ENCODE data around the gene SPOCK1. TPM values are rescaled to one million over a fixed set of nuclear protein-coding genes. Genes with fewer than 3 reads are reported as not detected.
A peak's percentile ranks its signal among the peaks of the same experiment; 100 is the strongest.
"Not testable (repeated sequence)": the region's sequence is repeated elsewhere in the genome, so short reads cannot be mapped to it uniquely, and the experiment has no call there.

The SPOCK1 gene
- total RNA-seq, 1 donor = 54.8 TPM

DNA sequence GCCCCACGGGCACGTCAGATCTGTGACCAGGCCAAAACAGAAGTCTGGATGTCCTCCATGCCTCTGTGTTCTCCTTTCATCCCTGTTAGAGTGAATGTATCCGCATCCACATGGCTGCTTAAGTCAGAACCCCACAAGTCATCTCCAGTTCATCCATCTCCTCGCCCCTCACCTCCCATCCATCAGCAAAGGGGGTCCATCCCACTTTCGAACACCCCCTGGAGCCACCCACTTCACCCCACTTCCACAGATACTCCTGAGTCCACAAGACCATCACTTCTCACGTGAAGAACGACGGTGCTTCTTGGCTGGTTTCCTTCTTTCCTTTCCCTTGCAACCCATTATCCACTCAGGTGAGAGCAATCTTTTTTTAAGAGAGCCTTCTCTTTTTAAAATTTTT is 3.5 kb upstream of the SPOCK1 start:
- TF ChIP-seq, protein P1, sequence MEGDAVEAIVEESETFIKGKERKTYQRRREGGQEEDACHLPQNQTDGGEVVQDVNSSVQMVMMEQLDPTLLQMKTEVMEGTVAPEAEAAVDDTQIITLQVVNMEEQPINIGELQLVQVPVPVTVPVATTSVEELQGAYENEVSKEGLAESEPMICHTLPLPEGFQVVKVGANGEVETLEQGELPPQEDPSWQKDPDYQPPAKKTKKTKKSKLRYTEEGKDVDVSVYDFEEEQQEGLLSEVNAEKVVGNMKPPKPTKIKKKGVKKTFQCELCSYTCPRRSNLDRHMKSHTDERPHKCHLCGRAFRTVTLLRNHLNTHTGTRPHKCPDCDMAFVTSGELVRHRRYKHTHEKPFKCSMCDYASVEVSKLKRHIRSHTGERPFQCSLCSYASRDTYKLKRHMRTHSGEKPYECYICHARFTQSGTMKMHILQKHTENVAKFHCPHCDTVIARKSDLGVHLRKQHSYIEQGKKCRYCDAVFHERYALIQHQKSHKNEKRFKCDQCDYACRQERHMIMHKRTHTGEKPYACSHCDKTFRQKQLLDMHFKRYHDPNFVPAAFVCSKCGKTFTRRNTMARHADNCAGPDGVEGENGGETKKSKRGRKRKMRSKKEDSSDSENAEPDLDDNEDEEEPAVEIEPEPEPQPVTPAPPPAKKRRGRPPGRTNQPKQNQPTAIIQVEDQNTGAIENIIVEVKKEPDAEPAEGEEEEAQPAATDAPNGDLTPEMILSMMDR (IDR thresholded peaks at IDR 0.05; ENCODE audit: insufficient read depth, low read depth, low read length) = no peak
- no peak overlapping the region for H3K4me3 ChIP-seq (ENCODE audit: low read depth, low read length)
- DNase-seq (ENCODE audit: low read depth) = no peak

- no peak overlapping the region for H3K4me3 ChIP-seq (ENCODE audit: low read depth, low read length)
- TF ChIP-seq, protein P1 (IDR thresholded peaks at IDR 0.05; ENCODE audit: insufficient read depth, low read depth, low read length) = no peak
- DNase-seq (ENCODE audit: low read depth) = no peak
Measured at GRCh38 chr5:137501846-137502406, 2.8 kb upstream of the SPOCK1 start.

- TF ChIP-seq, protein P1 (IDR thresholded peaks at IDR 0.05; ENCODE audit: insufficient read depth, low read depth, low read length) = no peak
- no peak for DNase-seq (ENCODE audit: low read depth)
- H3K4me3 ChIP-seq (ENCODE audit: low read depth, low read length) = no peak overlapping the region
Measured at GRCh38 chr5:137501226-137501625, 2.1 kb upstream of the SPOCK1 start.

- TF ChIP-seq, protein P1 (IDR thresholded peaks at IDR 0.05; ENCODE audit: insufficient read depth, low read depth, low read length) = no peak
- DNase-seq (ENCODE audit: low read depth) = no peak
- H3K4me3 ChIP-seq (ENCODE audit: low read depth, low read length) = no peak overlapping the region
Measured at GRCh38 chr5:137500615-137501225, 1.6 kb upstream of the SPOCK1 start.

DNA sequence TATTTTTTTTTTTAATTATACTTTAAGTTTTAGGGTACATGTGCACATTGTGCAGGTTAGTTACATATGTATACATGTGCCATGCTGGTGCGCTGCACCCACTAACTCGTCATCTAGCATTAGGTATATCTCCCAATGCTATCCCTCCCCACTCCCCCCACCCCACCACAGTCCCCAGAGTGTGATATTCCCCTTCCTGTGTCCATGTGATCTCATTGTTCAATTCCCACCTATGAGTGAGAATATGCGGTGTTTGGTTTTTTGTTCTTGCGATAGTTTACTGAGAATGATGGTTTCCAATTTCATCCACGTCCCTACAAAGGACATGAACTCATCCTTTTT is 351 bp upstream of the SPOCK1 start:
- not testable (repeated sequence) for H3K4me3 ChIP-seq (ENCODE audit: low read depth, low read length); DNase-seq (ENCODE audit: low read depth)

DNA sequence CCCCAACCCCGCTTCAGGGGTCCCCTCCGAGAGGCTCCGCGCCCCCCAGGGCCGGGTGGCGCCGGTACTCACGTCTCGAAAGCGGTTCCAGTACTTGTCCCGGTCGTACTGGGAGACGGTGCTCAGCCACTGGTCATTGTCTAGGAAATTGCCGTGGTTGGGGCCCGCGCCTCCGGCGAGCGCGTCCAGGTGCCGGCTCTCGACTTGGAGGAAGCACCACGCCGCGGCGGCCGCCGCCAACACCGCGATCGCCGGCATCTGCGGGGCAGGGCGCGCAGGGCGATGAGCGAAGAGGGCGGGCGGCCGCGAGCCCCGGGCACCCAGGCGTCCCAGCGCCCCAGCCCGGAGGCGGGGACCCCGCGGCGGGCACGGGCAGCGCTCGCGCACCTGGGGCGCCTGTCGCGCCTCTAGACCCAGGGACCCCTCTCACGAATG is 808 bp downstream of the SPOCK1 start:
- peak; percentile 8 for DNase-seq (ENCODE audit: low read depth)
- TF ChIP-seq, protein P1 (IDR thresholded peaks at IDR 0.05; ENCODE audit: insufficient read depth, low read depth, low read length) = no peak
- peak overlapping the region; percentile 60 for H3K4me3 ChIP-seq (ENCODE audit: low read depth, low read length)

DNA sequence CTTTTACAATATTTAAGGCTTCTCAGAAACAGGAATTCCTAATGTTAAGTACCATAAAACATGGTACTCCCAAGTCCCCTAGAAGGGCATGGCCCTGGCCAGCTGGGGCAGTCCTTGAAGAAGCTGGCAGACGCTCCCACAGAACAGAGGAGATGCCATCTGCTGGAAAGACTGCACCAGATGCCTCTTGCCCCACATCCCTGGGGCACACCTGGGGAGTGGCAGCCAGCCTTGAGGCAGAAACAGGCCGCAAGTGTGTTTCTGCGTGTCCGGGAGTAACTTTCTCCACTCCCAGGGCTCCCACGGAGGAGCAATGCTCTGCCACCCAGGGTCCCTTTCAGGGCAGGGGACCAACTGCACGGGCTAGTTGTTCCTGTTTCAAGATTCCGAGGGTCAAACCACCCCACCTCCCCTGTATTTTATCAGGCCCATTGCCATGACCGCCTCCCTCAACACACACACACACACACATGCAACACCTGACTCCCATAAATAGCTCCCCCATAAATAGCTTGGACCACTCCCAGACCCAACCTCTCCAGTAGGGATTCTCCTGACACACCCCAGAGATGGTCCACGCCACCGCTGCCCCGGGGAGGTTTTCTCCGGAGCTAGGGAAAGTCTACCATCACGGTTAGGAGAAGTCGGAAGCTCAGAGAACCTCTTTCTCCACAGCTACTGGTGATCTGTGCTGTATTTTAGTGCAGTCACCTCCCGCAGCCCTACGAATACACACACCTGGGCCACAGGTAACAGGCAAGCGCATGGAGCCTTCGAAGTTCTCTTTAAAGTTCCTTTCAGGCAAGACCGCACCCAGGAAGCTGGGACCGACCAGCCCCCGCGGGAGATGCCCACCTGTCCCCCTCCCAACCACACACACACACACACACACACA is 1.5 kb downstream of the SPOCK1 start:
- peak overlapping the region; percentile 49 for H3K4me3 ChIP-seq (ENCODE audit: low read depth, low read length)
- TF ChIP-seq, protein P1 (IDR thresholded peaks at IDR 0.05; ENCODE audit: insufficient read depth, low read depth, low read length) = no peak
- no peak for DNase-seq (ENCODE audit: low read depth)

Measured in fibroblast of villous mesenchyme (primary cell).